ENCODE measurements around the gene CARTPT. TPM values are rescaled to one million over a fixed set of nuclear protein-coding genes. Genes with fewer than 3 reads are reported as not detected.

CARTPT gene
- total and polyA plus RNA-seq, 2 experiments from 2014 or later = 0.60 TPM; not detected in 1

DNA sequence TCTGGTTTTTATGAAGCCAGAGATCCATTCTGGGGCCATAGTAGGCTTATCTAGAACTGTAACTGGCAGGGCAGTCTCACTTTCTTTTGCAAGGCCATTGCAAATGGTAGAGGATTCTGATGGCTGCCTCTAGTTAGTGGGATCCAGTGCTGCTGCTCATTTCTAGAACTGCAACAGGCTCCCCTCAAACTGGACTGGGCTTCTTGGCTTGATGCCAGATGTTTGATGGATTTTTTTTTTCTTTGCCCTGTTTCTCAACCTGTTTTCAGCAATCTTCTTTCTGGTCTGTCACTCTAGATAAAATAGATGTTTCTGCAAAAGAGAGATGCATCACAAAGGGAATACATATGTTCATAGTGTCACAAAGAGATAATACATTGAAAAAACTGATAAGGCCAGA is 11.9 kb downstream of the CARTPT start:
- H3K4me1 ChIP-seq (ENCODE audit: insufficient read depth) = no peaks in the 10 kb centered on the region
- H3K36me3 ChIP-seq (replicated peaks; ENCODE audit: insufficient read depth, low read depth) = no peaks in the 10 kb centered on the region
- no peaks in the 10 kb centered on the region for H3K79me2 ChIP-seq
- H3K4me3 ChIP-seq = no peak overlapping the region
- no peak overlapping the region for H3K27ac ChIP-seq
- no peaks in the 10 kb centered on the region for H4K20me1 ChIP-seq (ENCODE audit: insufficient read depth, poor library complexity, severe bottlenecking)
- no peaks in the 10 kb centered on the region for H3K9me2 ChIP-seq (replicated peaks; ENCODE audit: insufficient read depth)
- TF ChIP-seq EZH2phosphoT487 (IDR thresholded peaks at IDR 0.05; ENCODE audit: low read depth, severe bottlenecking, unreplicated experiment) = no peak
- TF ChIP-seq, protein P1, sequence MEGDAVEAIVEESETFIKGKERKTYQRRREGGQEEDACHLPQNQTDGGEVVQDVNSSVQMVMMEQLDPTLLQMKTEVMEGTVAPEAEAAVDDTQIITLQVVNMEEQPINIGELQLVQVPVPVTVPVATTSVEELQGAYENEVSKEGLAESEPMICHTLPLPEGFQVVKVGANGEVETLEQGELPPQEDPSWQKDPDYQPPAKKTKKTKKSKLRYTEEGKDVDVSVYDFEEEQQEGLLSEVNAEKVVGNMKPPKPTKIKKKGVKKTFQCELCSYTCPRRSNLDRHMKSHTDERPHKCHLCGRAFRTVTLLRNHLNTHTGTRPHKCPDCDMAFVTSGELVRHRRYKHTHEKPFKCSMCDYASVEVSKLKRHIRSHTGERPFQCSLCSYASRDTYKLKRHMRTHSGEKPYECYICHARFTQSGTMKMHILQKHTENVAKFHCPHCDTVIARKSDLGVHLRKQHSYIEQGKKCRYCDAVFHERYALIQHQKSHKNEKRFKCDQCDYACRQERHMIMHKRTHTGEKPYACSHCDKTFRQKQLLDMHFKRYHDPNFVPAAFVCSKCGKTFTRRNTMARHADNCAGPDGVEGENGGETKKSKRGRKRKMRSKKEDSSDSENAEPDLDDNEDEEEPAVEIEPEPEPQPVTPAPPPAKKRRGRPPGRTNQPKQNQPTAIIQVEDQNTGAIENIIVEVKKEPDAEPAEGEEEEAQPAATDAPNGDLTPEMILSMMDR (IDR thresholded peaks at IDR 0.05; ENCODE audit: poor library complexity) = no peak
- no peak for TF ChIP-seq EZH2 (IDR thresholded peaks at IDR 0.05; ENCODE audit: borderline replicate concordance)
- H3K27me3 ChIP-seq = peaks cover 22% of the 10 kb centered on the region
- no peak overlapping the region for H3K4me2 ChIP-seq
- no peaks in the 10 kb centered on the region for H3K9me3 ChIP-seq (ENCODE audit: low read depth)
- no peak overlapping the region for H2AFZ ChIP-seq
- DNase-seq (ENCODE audit: low spot score) = no peak

DNA sequence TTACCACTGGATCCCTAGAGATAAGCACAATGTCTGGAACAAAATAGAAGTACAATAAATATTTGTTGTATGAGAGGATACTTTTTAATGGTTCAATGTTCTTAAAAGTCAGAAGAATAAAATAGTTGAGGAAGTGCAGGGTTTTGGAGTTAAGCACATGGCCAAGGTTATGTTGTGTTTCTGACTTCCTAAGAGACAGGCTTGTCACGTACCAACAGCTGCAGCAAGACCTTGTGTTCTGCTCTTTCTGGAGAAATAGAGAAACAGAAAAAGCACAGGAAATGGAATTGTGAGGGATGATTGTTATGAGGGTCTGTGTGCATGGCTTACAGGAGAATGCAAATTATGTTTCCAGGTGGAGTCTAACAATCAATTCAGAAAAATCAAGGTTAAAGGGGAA is 12.9 kb downstream of the CARTPT start:
- 79% methylated on average over 1 of the region's 1 CpG for WGBS (ENCODE audit: low lambda C conversion rate, missing lambda C conversion rate)
- Histone ChIP-seq H3K36me3 (replicated peaks; ENCODE audit: insufficient read depth, low read depth) (no peaks in the 10 kb centered on the region), H3K4me1 (ENCODE audit: insufficient read depth) (no peaks in the 10 kb centered on the region), H4K20me1 (ENCODE audit: insufficient read depth, poor library complexity, severe bottlenecking) (no peaks in the 10 kb centered on the region), H3K79me2 (no peaks in the 10 kb centered on the region), H3K9me3 (ENCODE audit: low read depth) (no peaks in the 10 kb centered on the region), H3K4me3 (no peak overlapping the region), H2AFZ (no peak overlapping the region), H3K9me2 (replicated peaks; ENCODE audit: insufficient read depth) (no peaks in the 10 kb centered on the region), H3K27ac (no peak overlapping the region), H3K4me2 (no peak overlapping the region), H3K27me3 (peaks cover 12% of the 10 kb centered on the region)
- TF ChIP-seq EZH2phosphoT487 (IDR thresholded peaks at IDR 0.05; ENCODE audit: low read depth, severe bottlenecking, unreplicated experiment) = no peak
- TF ChIP-seq, protein P1 (IDR thresholded peaks at IDR 0.05; ENCODE audit: poor library complexity) = no peak
- no peak for TF ChIP-seq EZH2 (IDR thresholded peaks at IDR 0.05; ENCODE audit: borderline replicate concordance)
- no peak for DNase-seq (ENCODE audit: low spot score)

DNA sequence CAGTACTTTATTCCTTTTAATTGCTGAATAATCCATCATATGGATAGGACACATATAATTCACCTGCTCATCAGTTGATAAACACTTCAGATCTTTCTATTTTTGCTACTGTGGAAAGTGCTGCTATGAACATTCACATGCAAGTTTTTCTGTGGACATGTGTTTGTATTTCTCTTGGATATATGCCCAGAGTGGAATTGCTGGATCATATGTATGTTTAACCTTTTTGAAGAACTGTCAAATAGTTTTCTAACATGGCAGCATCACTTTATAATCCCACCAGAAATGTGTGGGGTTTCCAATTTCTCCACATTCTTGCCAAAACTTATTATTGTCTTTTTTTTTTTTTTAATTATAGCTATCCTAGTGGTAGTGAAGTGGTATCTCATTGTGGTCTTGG is 15.1 kb downstream of the CARTPT start:
- Histone ChIP-seq H3K27me3 (peaks cover 4% of the 10 kb centered on the region), H3K9me3 (ENCODE audit: low read depth) (no peaks in the 10 kb centered on the region), H3K9me2 (replicated peaks; ENCODE audit: insufficient read depth) (no peaks in the 10 kb centered on the region), H3K79me2 (no peaks in the 10 kb centered on the region), H3K27ac (no peak overlapping the region), H3K4me3 (no peak overlapping the region), H3K4me2 (no peak overlapping the region), H4K20me1 (ENCODE audit: insufficient read depth, poor library complexity, severe bottlenecking) (no peaks in the 10 kb centered on the region), H3K4me1 (ENCODE audit: insufficient read depth) (no peaks in the 10 kb centered on the region), H2AFZ (no peak overlapping the region), H3K36me3 (replicated peaks; ENCODE audit: insufficient read depth, low read depth) (no peaks in the 10 kb centered on the region)
- no peak for TF ChIP-seq EZH2phosphoT487 (IDR thresholded peaks at IDR 0.05; ENCODE audit: low read depth, severe bottlenecking, unreplicated experiment)
- TF ChIP-seq, protein P1 (IDR thresholded peaks at IDR 0.05; ENCODE audit: poor library complexity) = no peak
- TF ChIP-seq EZH2 (IDR thresholded peaks at IDR 0.05; ENCODE audit: borderline replicate concordance) = no peak
- no peak for DNase-seq (ENCODE audit: low spot score)

DNA sequence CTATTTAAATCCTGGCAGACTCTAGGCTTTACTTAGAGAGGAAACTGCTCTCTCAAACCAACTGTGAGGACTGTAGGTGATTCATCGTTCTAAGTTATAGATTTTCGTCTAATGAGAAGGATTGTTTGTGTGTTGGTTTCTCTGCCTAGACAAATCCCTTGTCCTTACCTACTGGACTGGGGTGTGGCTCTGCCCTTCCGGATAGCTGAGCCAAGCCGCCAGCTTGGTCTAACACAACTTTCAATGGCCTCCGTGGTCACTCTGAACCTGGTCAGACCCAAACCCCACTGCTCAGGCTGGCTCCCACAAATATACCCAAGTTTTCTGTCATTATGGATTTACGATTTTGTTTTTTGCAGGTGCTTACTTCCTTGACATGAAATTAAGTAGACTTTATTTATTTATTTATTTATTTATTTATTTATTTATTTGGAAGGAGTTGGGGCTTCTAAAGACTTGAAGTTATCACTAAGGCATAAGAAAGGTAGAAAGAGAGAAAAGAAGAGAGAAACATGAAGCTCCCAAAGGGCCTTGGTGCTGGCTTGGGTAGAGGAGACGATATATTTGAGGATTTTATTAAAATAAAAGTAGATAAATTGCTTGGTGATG is 19.0 kb downstream of the CARTPT start:
- H4K20me1 ChIP-seq (ENCODE audit: insufficient read depth, poor library complexity, severe bottlenecking) = no peaks in the 10 kb centered on the region
- TF ChIP-seq, protein P1 (IDR thresholded peaks at IDR 0.05; ENCODE audit: poor library complexity) = no peak
- H3K27ac ChIP-seq = no peak overlapping the region
- no peaks in the 10 kb centered on the region for H3K79me2 ChIP-seq
- WGBS (ENCODE audit: low lambda C conversion rate, missing lambda C conversion rate) = 93% methylated on average over 7 of the region's 7 CpGs
- no peak for DNase-seq (ENCODE audit: low spot score)
- no peak overlapping the region for H2AFZ ChIP-seq
- no peaks in the 10 kb centered on the region for H3K4me1 ChIP-seq (ENCODE audit: insufficient read depth)
- H3K9me3 ChIP-seq (ENCODE audit: low read depth) = no peaks in the 10 kb centered on the region
- no peak overlapping the region for H3K4me3 ChIP-seq
- no peaks in the 10 kb centered on the region for H3K36me3 ChIP-seq (replicated peaks; ENCODE audit: insufficient read depth, low read depth)
- no peak overlapping the region for H3K4me2 ChIP-seq
- no peaks in the 10 kb centered on the region for H3K27me3 ChIP-seq
- H3K9me2 ChIP-seq (replicated peaks; ENCODE audit: insufficient read depth) = no peaks in the 10 kb centered on the region

All from hepatocyte (in vitro differentiated cells).